ENCODE results near the gene CCDC40. TPM values are rescaled to one million over a fixed set of nuclear protein-coding genes. Genes with fewer than 3 reads are reported as not detected.
A peak's percentile ranks its signal among the peaks of the same experiment; 100 is the strongest.

Gene CCDC40
- total and polyA plus RNA-seq, 2 donors (not counting 1 experiment from before 2014, with no cell fraction given): 0.63 to 3.2 TPM

DNA sequence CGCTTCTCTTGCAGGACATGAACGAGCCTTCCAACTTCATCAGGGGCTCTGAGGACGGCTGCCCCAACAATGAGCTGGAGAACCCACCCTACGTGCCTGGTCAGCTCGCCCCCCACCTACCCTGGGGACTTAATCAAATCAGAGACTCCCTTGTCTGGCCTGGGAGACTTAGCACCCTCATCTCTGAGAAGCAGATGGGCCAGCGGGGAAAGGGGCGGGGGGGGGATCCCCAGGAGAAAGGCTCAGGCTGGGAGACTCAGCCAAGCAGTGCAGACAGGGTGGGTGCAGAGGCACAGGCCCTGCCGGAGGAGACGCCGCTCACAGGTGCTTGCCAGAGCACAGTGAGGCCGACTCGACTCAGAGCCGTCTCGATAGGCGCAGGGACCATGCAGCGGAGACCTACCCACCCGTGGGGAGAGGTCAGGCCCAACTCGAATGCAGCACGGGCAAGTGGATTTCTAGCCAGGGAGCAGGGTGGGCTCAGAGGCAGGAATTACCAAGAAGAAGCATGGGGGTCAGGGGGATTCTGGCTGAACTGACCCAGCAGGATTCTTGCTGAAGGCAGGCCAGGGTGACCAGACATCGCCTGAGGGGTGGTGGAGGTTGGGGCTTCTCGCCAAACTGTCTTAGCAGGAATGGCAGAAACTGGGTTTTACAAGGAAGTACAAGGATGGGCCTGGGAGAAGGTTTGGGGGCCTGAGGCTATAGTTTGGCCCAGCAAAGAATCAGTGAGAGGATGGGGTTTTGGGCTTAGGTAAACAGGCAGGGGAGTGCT lies 74.7 kb downstream of the CCDC40 start:
- CTCF ChIA-PET: no interaction called here
- ATAC-seq (ENCODE audit: low read depth): no peak
- peaks cover 15% of the 10 kb centered on the region for H3K4me1 Mint-ChIP-seq
- no peak overlapping the region for H3K9ac ChIP-seq (ENCODE audit: low read length)
- H3K9me3 Mint-ChIP-seq (ENCODE audit: insufficient read depth): no peaks in the 10 kb centered on the region
- no peaks in the 10 kb centered on the region for H4K20me1 ChIP-seq (ENCODE audit: control insufficient read depth, insufficient read depth, low read length, poor library complexity, severe bottlenecking)
- H2AFZ ChIP-seq (ENCODE audit: insufficient read depth, low read depth, low read length, poor library complexity, severe bottlenecking): no peak overlapping the region
- TF ChIP-seq EZH2 (IDR thresholded peaks at IDR 0.05; ENCODE audit: borderline replicate concordance, insufficient read depth, low read depth, low read length, poor library complexity, severe bottlenecking): no peak
- TF ChIP-seq, protein P1, sequence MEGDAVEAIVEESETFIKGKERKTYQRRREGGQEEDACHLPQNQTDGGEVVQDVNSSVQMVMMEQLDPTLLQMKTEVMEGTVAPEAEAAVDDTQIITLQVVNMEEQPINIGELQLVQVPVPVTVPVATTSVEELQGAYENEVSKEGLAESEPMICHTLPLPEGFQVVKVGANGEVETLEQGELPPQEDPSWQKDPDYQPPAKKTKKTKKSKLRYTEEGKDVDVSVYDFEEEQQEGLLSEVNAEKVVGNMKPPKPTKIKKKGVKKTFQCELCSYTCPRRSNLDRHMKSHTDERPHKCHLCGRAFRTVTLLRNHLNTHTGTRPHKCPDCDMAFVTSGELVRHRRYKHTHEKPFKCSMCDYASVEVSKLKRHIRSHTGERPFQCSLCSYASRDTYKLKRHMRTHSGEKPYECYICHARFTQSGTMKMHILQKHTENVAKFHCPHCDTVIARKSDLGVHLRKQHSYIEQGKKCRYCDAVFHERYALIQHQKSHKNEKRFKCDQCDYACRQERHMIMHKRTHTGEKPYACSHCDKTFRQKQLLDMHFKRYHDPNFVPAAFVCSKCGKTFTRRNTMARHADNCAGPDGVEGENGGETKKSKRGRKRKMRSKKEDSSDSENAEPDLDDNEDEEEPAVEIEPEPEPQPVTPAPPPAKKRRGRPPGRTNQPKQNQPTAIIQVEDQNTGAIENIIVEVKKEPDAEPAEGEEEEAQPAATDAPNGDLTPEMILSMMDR (IDR thresholded peaks at IDR 0.05): no peak
- no peaks in the 10 kb centered on the region for H3K27me3 ChIP-seq (replicated peaks in 1 of 4; ENCODE audit: control extremely low read depth in 1 of 4, control insufficient read depth in 3 of 4, insufficient read depth in 4 of 4, low read length in 3 of 4)
- no peaks in the 10 kb centered on the region for H3K27me3 Mint-ChIP-seq
- H3K9me3 ChIP-seq (ENCODE audit: control extremely low read depth in 1 of 3, control insufficient read depth in 2 of 3, insufficient read depth in 1 of 3, low read length in 2 of 3): peaks cover 0 to 4% (median 0%) of the 10 kb centered on the region in 3 donors
- intact Hi-C loops (cut with micrococcal nuclease): no loop called here
- H3K4me2 ChIP-seq (replicated peaks; ENCODE audit: low read depth, low read length, poor library complexity, severe bottlenecking): no peak overlapping the region
- H3K36me3 ChIP-seq (replicated peaks in 1 of 2; ENCODE audit: control extremely low read depth in 1 of 2, control insufficient read depth in 1 of 2, extremely low read depth in 1 of 2, insufficient read depth in 2 of 2, low read length in 1 of 2): no peaks in the 10 kb centered on the region
- 93% methylated on average over 19 of the region's 21 CpGs for WGBS (ENCODE audit: insufficient coverage)
- H3K79me2 ChIP-seq (ENCODE audit: control insufficient read depth, insufficient read depth, low read length): no peaks in the 10 kb centered on the region
- POLR2A ChIA-PET: no interaction called here
- H3K27ac Mint-ChIP-seq: peak overlapping the region; percentile 26
- H3K4me3 Mint-ChIP-seq: no peak overlapping the region
- peaks cover 11 to 14% of the 10 kb centered on the region in 2 donors for H3K4me1 ChIP-seq (ENCODE audit: control insufficient read depth in 2 of 2, insufficient read depth in 2 of 2, low read length in 2 of 2)
- no peak overlapping the region for H3K4me3 ChIP-seq (ENCODE audit: control extremely low read depth in 1 of 5, extremely low read depth in 1 of 5, insufficient read depth in 1 of 5, low read depth in 2 of 5, low read length in 4 of 5)
- DNase-seq: no peak
- H3K27ac ChIP-seq (ENCODE audit: low read length in 2 of 2): no peak overlapping the region

DNA sequence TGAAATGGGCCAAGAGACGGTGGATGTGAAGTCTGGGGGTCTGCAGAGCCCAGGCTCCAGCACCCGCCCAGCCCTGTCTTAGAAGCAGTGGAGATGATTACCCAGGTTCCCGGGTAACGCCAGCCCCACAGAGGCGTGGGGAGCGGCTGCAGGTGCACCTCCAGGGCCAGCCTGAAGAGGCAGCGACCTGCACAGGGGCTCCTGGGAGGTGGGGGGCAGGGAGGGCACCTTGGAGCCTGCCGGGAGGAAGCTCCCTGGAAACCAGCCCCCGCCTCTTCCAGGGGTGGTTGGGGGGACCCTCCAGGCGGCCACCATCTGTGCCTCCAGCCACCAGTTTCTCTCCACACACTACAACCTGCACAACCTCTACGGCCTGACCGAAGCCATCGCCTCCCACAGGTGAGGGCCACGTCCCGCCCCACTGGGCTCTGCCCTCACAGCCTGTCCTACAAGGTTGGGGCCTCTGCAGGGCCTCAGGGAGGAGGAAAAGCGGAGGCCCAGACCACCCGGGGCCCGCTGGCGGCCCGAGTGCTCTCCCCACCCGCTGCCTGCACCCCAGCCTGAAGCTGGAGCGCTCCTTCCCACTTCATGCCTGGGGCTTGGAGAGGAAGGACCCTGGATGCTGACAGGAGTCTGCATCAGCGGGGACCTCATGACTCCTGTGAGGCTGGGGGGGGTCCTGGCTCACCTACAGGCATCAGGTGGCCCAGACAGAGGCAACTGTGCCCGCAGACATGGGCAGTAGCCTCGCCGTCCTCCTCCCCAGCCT lies 75.4 kb downstream of the CCDC40 start:
- 94% methylated on average over 20 of the region's 26 CpGs for WGBS (ENCODE audit: insufficient coverage)
- no peak overlapping the region for H3K4me3 ChIP-seq (ENCODE audit: control extremely low read depth in 1 of 5, extremely low read depth in 1 of 5, insufficient read depth in 1 of 5, low read depth in 2 of 5, low read length in 4 of 5)
- no peak overlapping the region for H3K27ac ChIP-seq (ENCODE audit: low read length in 2 of 2)
- H4K20me1 ChIP-seq (ENCODE audit: control insufficient read depth, insufficient read depth, low read length, poor library complexity, severe bottlenecking): no peaks in the 10 kb centered on the region
- no peaks in the 10 kb centered on the region for H3K27me3 Mint-ChIP-seq
- no peaks in the 10 kb centered on the region for H3K9me3 Mint-ChIP-seq (ENCODE audit: insufficient read depth)
- ATAC-seq (ENCODE audit: low read depth) (no peak), DNase-seq (no peak)
- H3K27me3 ChIP-seq (replicated peaks in 1 of 4; ENCODE audit: control extremely low read depth in 1 of 4, control insufficient read depth in 3 of 4, insufficient read depth in 4 of 4, low read length in 3 of 4): no peaks in the 10 kb centered on the region
- no peaks in the 10 kb centered on the region for H3K79me2 ChIP-seq (ENCODE audit: control insufficient read depth, insufficient read depth, low read length)
- POLR2A ChIA-PET: no interaction called here
- no peak overlapping the region for H3K27ac Mint-ChIP-seq
- CTCF ChIA-PET: no interaction called here
- no peak overlapping the region for H3K4me3 Mint-ChIP-seq
- peak overlapping the region; percentile 63 for H3K4me2 ChIP-seq (replicated peaks; ENCODE audit: low read depth, low read length, poor library complexity, severe bottlenecking)
- peaks cover 11 to 14% of the 10 kb centered on the region in 2 donors for H3K4me1 ChIP-seq (ENCODE audit: control insufficient read depth in 2 of 2, insufficient read depth in 2 of 2, low read length in 2 of 2)
- H3K9me3 ChIP-seq (ENCODE audit: control extremely low read depth in 1 of 3, control insufficient read depth in 2 of 3, insufficient read depth in 1 of 3, low read length in 2 of 3): peaks cover 0 to 4% (median 0%) of the 10 kb centered on the region in 3 donors
- H3K4me1 Mint-ChIP-seq: peaks cover 15% of the 10 kb centered on the region
- intact Hi-C loops (cut with micrococcal nuclease): no loop called here
- H2AFZ ChIP-seq (ENCODE audit: insufficient read depth, low read depth, low read length, poor library complexity, severe bottlenecking): no peak overlapping the region
- H3K9ac ChIP-seq (ENCODE audit: low read length): no peak overlapping the region
- no peaks in the 10 kb centered on the region for H3K36me3 ChIP-seq (replicated peaks in 1 of 2; ENCODE audit: control extremely low read depth in 1 of 2, control insufficient read depth in 1 of 2, extremely low read depth in 1 of 2, insufficient read depth in 2 of 2, low read length in 1 of 2)
- TF ChIP-seq, protein P1 (IDR thresholded peaks at IDR 0.05): no peak
- TF ChIP-seq EZH2 (IDR thresholded peaks at IDR 0.05; ENCODE audit: borderline replicate concordance, insufficient read depth, low read depth, low read length, poor library complexity, severe bottlenecking): no peak

All from B cell (primary cell).